ENCODE data around the gene COLGALT1.

DNA sequence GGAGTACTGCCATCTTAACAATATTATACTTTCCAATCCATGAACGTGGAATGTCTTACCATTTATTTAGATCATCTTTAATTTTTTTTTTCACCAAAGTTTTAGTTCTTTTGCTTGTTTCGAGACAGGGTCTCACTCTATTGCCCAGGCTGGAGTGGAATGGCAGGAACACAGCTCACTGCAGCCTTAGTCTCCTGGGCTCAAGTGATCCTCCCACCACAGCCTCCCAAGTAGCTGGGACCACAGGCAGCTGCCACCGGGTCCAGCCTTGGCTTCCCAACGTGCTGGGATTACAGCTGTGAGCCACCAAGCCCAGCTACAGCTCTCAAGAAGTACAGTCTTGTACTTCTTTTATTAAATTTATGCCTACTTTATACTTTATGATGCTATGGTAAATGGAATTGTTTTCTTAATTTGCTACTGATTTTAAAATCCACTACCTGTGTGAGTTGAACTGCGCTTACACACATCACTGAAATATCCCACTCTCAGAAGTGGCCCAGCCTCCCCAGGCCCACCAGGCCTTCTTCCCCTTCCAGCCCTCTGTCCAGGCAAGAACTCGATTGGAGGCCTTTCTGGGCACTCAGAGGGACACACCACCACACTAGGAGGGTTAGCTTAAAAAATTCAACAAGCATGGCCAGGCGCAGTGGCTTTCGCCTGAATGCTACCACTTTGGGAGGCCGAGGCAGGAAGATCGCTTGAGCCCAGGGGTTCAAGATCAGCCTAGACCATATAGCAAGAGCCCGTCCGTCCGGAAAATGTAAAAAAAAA, 45.0 kb upstream of the COLGALT1 start:
- TF ChIP-seq EZH2phosphoT487 (IDR thresholded peaks at IDR 0.05; ENCODE audit: borderline replicate concordance, low read length) (no peak), CTCF (IDR thresholded peaks at IDR 0.05; ENCODE audit: low read depth, low read length, poor library complexity, severe bottlenecking) (no peak)
